Limb (tissue), 2 donors: Measurements from ENCODE around the gene NSDHL.
A peak's percentile ranks its signal among the peaks of the same experiment; 100 is the strongest.

ENCODE experiments used
- DNase-seq, 2 donors: peaks; one replicate each; pipeline ENCODE4 v3.0.0-alpha.2; 2016; ENCODE audit errors: extremely low spot score in 2 of 2

The NSDHL gene

GRCh38 chrX:152844256-152844655, 13.4 kb downstream of the NSDHL start:
- DNase-seq, result no peak

- no peak for DNase-seq
These were observed 14.9 kb downstream of the NSDHL start for GRCh38 chrX:152845618-152846240.

GRCh38 chrX:152847281-152847680, 16.4 kb downstream of the NSDHL start:
- DNase-seq, result no peak

- no peak for DNase-seq
These were observed 19.6 kb downstream of the NSDHL start for GRCh38 chrX:152850465-152850864.

- no peak for DNase-seq
These were observed 23.1 kb downstream of the NSDHL start for GRCh38 chrX:152853986-152854385.

- no peak for DNase-seq
These were observed 30.3 kb downstream of the NSDHL start for GRCh38 chrX:152861116-152861515.

GRCh38 chrX:152861826-152862225, 31.0 kb downstream of the NSDHL start:
- DNase-seq, result no peak

GRCh38 chrX:152865232-152865920, 34.5 kb downstream of the NSDHL start:
- no peak for DNase-seq

- DNase-seq, result no peak
These were observed 35.5 kb downstream of the NSDHL start for GRCh38 chrX:152866386-152866785.

GRCh38 chrX:152869972-152870371, 39.1 kb downstream of the NSDHL start:
- no peak for DNase-seq

GRCh38 chrX:152871260-152871659, 40.4 kb downstream of the NSDHL start:
- DNase-seq, result no peak

- DNase-seq, result no peak
These were observed 41.7 kb downstream of the NSDHL start for GRCh38 chrX:152872522-152872921.

GRCh38 chrX:152873361-152873760, 42.5 kb downstream of the NSDHL start:
- DNase-seq, result no peak

GRCh38 chrX:152876931-152877840, 46.3 kb downstream of the NSDHL start:
- DNase-seq, result no peak

GRCh38 chrX:152878976-152879755, 48.3 kb downstream of the NSDHL start:
- no peak for DNase-seq

- no peak for DNase-seq
These were observed 50.4 kb downstream of the NSDHL start for GRCh38 chrX:152881289-152881688.

- DNase-seq, result no peak
These were observed 53.3 kb downstream of the NSDHL start for GRCh38 chrX:152884171-152884570.

- DNase-seq, result no peak
These were observed 55.9 kb downstream of the NSDHL start for GRCh38 chrX:152886716-152887115.

GRCh38 chrX:152892499-152892898, 61.6 kb downstream of the NSDHL start:
- no peak for DNase-seq

GRCh38 chrX:152892999-152893891, 62.4 kb downstream of the NSDHL start:
- peak in 1 of 2 donors; percentile 24 for DNase-seq
